SK-N-SH (cell line): ENCODE measurements around the gene SPACDR. TPM values are rescaled to one million over a fixed set of nuclear protein-coding genes. Genes with fewer than 3 reads are reported as not detected.

ENCODE experiments used
- CTCF ChIA-PET: fragments of 300-600, 350-600 bp; formaldehyde crosslinking; extraction: SDS; loops from one replicate; lab custom pipeline; 2021; lab: Yijun Ruan, JAX
- POLR2A ChIA-PET: fragments of 350-600 bp; sonication (Branson Sonifier 250); formaldehyde crosslinking; extraction: SDS; loops from one replicate; lab custom pipeline; 2020; ENCODE audit warnings: antibody characterized with exemption, inconsistent platforms; lab: Yijun Ruan, JAX
- DNase-seq: peaks from one replicate; pipeline ENCODE4 v3.0.0; 2012
- H2AFZ ChIP-seq: fragments of 200-600 bp; sonication (generic); 2 replicates; pipeline ENCODE4 v1.8.1; 2016; ENCODE audit warnings: antibody characterized with exemption, mild to moderate bottlenecking, low read depth
- H3F3A ChIP-seq: fragments of 200-600 bp; sonication (generic); replicated peaks from 2 replicates; pipeline ENCODE3; 2016; ENCODE audit warnings: antibody characterized with exemption, mild to moderate bottlenecking; ENCODE audit not compliant: insufficient read depth
- H3K27ac ChIP-seq, 2 experiments: fragments of 200-500 bp in 1 of 2; fragments of 200-600 bp in 1 of 2; sonication (Bioruptor generic) in 1 of 2; sonication (generic), shearing (Covaris generic) in 1 of 2; 2 replicates each; pipeline versions ENCODE4 v1.5.1 to v1.6.1; 2014 to 2016; ENCODE audit warnings: low read depth in 2 of 2, inconsistent platforms in 1 of 2, low read length in 1 of 2, mild to moderate bottlenecking in 1 of 2, mixed read lengths in 1 of 2
- H3K27me3 ChIP-seq: fragments of 200-600 bp; sonication (generic), shearing (Covaris generic); 2 replicates; pipeline ENCODE4 v1.6.1; 2016; ENCODE audit warnings: mixed run types; ENCODE audit not compliant: insufficient read depth
- H3K36me3 ChIP-seq, 2 experiments: fragments of 200-500 bp in 1 of 2; fragments of 200-600 bp in 1 of 2; sonication (Bioruptor generic) in 1 of 2; sonication (generic) in 1 of 2; replicated peaks in 1 of 2; 2 replicates each; pipeline versions ENCODE3 to v1.5.1; 2014 to 2016; ENCODE audit warnings: low read length in 1 of 2, mild to moderate bottlenecking in 1 of 2; ENCODE audit not compliant: insufficient read depth in 2 of 2, control insufficient read depth in 1 of 2
- H3K4me1 ChIP-seq, 2 experiments: fragments of 200-500 bp in 1 of 2; fragments of 200-600 bp in 1 of 2; sonication (Bioruptor generic) in 1 of 2; sonication (generic), shearing (Covaris generic) in 1 of 2; 2 replicates each; pipeline versions ENCODE4 v1.5.1 to v1.6.1; 2014 to 2016; ENCODE audit warnings: low read depth in 1 of 2, low read length in 1 of 2, mixed run types in 1 of 2; ENCODE audit not compliant: insufficient read depth in 2 of 2, control insufficient read depth in 1 of 2
- H3K4me2 ChIP-seq: fragments of 200-600 bp; sonication (generic), shearing (Covaris generic); 2 replicates; pipeline ENCODE4 v1.6.1; 2017; ENCODE audit warnings: mixed run types
- H3K4me3 ChIP-seq, 2 experiments: fragments of 200-500 bp in 1 of 2; fragments of 200-600 bp in 1 of 2; sonication (Bioruptor generic) in 1 of 2; sonication (generic), shearing (Covaris generic) in 1 of 2; 2 replicates each; pipeline versions ENCODE4 v1.5.1 to v1.8.1; 2014 to 2016; ENCODE audit warnings: low read depth in 2 of 2, inconsistent platforms in 1 of 2, low read length in 1 of 2, mild to moderate bottlenecking in 1 of 2, mixed read lengths in 1 of 2, moderate library complexity in 1 of 2
- H3K79me2 ChIP-seq: fragments of 200-600 bp; sonication (generic); 2 replicates; pipeline ENCODE4 v1.8.1; 2017; ENCODE audit warnings: mild to moderate bottlenecking; ENCODE audit not compliant: insufficient read depth
- H3K9ac ChIP-seq: fragments of 200-600 bp; sonication (generic); 2 replicates; pipeline ENCODE4 v1.6.1; 2017; ENCODE audit warnings: mixed run types
- H3K9me2 ChIP-seq: fragments of 200-600 bp; sonication (generic); 2 replicates; pipeline ENCODE4 v1.6.1; 2017; ENCODE audit warnings: mixed run types
- H3K9me3 ChIP-seq: fragments of 200-600 bp; sonication (generic); 2 replicates; pipeline ENCODE4 v1.6.1; 2017; ENCODE audit warnings: mixed run types, mild to moderate bottlenecking, moderate library complexity
- H4K20me1 ChIP-seq: fragments of 200-600 bp; sonication (generic); 2 replicates; pipeline ENCODE4 v1.6.1; 2017; ENCODE audit warnings: mild to moderate bottlenecking, mixed run types; ENCODE audit not compliant: insufficient read depth
- EP300 ChIP-seq, 2 experiments: IDR thresholded peaks; 2 replicates each; pipeline versions ENCODE4 v1.4.0 to v1.6.1; 2012; ENCODE audit warnings: borderline replicate concordance in 1 of 2, low read depth in 1 of 2, low read length in 1 of 2
- FOSL2 ChIP-seq: IDR thresholded peaks from 2 replicates; pipeline ENCODE4 v1.4.0; 2012; ENCODE audit warnings: low read depth, mild to moderate bottlenecking, moderate library complexity, borderline replicate concordance
- FOXJ3 ChIP-seq: sonication (generic); formaldehyde crosslinking; IDR thresholded peaks from 2 replicates; pipeline ENCODE4 v1.5.1; 2020; ENCODE audit warnings: mild to moderate bottlenecking, missing genetic modification reagents
- FOXM1 ChIP-seq: IDR thresholded peaks from 2 replicates; pipeline ENCODE4 v1.4.0; 2012; ENCODE audit warnings: low read depth, mild to moderate bottlenecking
- MXI1 ChIP-seq: IDR thresholded peaks from 2 replicates; pipeline ENCODE4 v1.6.1; 2012; ENCODE audit warnings: mild to moderate bottlenecking, low read depth, low read length, improper control_type of control experiment
- RAD21 ChIP-seq: IDR thresholded peaks from 2 replicates; pipeline ENCODE4 v1.6.1; 2012; ENCODE audit warnings: mild to moderate bottlenecking, low read length
- RCOR1 ChIP-seq: fragments of 150-350 bp; IDR thresholded peaks from 2 replicates; pipeline ENCODE4 v1.6.1; 2017; ENCODE audit warnings: antibody characterized with exemption, low read length
- SIN3A ChIP-seq: IDR thresholded peaks from 2 replicates; pipeline ENCODE4 v1.6.1; 2012; ENCODE audit warnings: low read depth, mild to moderate bottlenecking, low read length, moderate library complexity, borderline replicate concordance
- SMC3 ChIP-seq: IDR thresholded peaks from 2 replicates; pipeline ENCODE4 v1.6.1; 2012; ENCODE audit warnings: low read depth, low read length, improper control_type of control experiment
- TCF12 ChIP-seq: IDR thresholded peaks from 2 replicates; pipeline ENCODE4 v1.4.0; 2012
- YY1 ChIP-seq: IDR thresholded peaks from 2 replicates; pipeline ENCODE4 v1.4.0; 2012; ENCODE audit warnings: low read depth, mild to moderate bottlenecking
- WGBS: methylation state at CpG from one replicate; pipeline ENCODE4 v1.1.6; 2017; ENCODE audit warnings: low lambda C conversion rate; 5-methylcytosine and 5-hydroxymethylcytosine counted together
- polyA plus RNA-seq, 3 experiments: library from polyadenylated mRNA; depleted of rRNA; stranded (reverse); fragments of >200 nt; gene quantifications; 2 replicates each; pipeline ENCODE4 v1.2.3, GENCODE V29; 2012
- TF ChIP-seq, protein P1 (sequence below): IDR thresholded peaks from 2 replicates; pipeline ENCODE4; 2012
- TF ChIP-seq, protein P2 (sequence below): fragments of 200-600 bp; sonication (generic); IDR thresholded peaks from 2 replicates; pipeline ENCODE4 v1.6.1; 2017; ENCODE audit warnings: antibody characterized with exemption, mild to moderate bottlenecking, moderate library complexity
- TF ChIP-seq, protein P3 (sequence below): IDR thresholded peaks from 2 replicates; pipeline ENCODE4 v1.4.0; 2012; ENCODE audit warnings: low read depth
- TF ChIP-seq, protein P4 (sequence below): fragments of 150-350 bp; IDR thresholded peaks from 2 replicates; pipeline ENCODE4 v1.6.1; 2016; ENCODE audit warnings: mild to moderate bottlenecking, low read depth, low read length

SPACDR gene
- polyA plus RNA-seq, 1 of the 3 experiments (the other 2 are of a cell fraction): 1.5 TPM

DNA sequence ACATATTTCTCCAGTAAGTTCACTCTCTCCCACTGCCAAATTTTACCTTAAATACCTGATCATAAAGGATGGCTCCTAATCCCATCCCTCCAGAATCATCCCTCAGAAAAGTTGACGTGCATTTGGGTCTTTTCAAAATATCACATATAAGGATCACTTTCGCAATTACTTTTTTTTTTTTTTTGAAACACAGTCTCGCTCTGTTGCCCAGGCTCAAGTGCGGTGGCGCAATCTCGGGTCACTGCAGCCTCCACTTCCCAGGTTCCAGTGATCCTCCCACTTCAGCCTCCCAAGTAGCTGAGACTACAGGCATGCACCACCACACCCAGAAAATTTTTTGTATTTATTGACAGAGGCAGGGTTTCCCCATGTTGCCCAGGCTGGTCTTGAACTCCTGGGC, 53.0 kb downstream of the SPACDR start (continued):
- TF ChIP-seq, protein P1, sequence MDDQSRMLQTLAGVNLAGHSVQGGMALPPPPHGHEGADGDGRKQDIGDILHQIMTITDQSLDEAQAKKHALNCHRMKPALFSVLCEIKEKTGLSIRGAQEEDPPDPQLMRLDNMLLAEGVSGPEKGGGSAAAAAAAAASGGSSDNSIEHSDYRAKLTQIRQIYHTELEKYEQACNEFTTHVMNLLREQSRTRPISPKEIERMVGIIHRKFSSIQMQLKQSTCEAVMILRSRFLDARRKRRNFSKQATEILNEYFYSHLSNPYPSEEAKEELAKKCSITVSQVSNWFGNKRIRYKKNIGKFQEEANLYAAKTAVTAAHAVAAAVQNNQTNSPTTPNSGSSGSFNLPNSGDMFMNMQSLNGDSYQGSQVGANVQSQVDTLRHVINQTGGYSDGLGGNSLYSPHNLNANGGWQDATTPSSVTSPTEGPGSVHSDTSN: no peak
- TF ChIP-seq TCF12 (no peak), RCOR1 (no peak), FOXJ3 (CRISPR knock-in tag) (no peak), YY1 (no peak), MXI1 (no peak), FOXM1 (no peak), EP300 (IDR thresholded peaks at IDR 0.05; ENCODE audit: borderline replicate concordance in 1 of 2, low read depth in 1 of 2, low read length in 1 of 2) (no peak)
- TF ChIP-seq, protein P2, sequence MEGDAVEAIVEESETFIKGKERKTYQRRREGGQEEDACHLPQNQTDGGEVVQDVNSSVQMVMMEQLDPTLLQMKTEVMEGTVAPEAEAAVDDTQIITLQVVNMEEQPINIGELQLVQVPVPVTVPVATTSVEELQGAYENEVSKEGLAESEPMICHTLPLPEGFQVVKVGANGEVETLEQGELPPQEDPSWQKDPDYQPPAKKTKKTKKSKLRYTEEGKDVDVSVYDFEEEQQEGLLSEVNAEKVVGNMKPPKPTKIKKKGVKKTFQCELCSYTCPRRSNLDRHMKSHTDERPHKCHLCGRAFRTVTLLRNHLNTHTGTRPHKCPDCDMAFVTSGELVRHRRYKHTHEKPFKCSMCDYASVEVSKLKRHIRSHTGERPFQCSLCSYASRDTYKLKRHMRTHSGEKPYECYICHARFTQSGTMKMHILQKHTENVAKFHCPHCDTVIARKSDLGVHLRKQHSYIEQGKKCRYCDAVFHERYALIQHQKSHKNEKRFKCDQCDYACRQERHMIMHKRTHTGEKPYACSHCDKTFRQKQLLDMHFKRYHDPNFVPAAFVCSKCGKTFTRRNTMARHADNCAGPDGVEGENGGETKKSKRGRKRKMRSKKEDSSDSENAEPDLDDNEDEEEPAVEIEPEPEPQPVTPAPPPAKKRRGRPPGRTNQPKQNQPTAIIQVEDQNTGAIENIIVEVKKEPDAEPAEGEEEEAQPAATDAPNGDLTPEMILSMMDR: no peak
- TF ChIP-seq, protein P3, sequence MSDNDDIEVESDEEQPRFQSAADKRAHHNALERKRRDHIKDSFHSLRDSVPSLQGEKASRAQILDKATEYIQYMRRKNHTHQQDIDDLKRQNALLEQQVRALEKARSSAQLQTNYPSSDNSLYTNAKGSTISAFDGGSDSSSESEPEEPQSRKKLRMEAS: no peak

DNA sequence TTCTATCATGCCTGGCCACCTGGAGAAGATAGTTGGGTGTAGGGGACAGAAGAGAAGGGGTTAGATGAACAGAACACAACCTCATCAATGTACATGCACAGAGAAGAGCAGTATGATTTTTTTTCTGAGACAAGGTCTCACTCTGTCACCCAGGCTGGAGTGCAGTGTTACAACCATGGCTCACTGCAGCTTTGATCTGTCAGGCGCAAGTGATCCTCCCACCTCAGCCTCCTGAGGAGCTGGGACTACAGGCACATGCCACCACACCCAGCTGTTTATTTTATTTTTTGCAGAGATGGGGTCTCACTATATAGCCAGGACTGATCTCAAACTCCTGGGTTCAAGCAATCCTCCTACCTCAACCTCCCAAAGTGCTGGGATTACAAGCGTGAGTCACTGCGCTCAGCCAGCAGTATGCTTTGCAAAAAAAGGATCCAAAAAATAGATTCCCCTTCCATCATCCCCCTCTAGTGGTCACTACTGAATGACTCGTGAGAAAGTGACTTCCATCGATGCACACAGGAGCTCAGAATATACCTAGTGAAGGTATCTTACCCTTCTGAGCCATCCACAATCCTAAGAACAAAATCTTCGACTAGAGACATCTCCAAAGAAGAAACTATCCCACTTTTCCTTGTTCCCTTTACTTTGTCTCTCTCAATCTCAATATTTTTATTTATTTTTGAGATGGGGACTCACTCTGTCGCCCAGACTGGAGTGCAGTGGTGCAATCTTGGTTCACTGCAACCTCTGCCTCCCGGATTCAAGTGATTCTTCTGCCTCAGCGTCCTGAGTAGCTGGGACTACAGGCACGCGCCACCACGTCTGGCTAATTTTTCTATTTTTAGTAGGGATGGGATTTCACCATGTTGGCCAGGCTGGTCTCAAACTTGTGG, 56.5 kb downstream of the SPACDR start:
- no peaks in the 10 kb centered on the region for H3K36me3 ChIP-seq
- POLR2A ChIA-PET: interaction anchor here (1.6 kb wide), 1 partner anchor 21 kb away, joined by 6 read pairs; the partner anchor contains the start of gene ZCWPW1
- 42% methylated on average over 12 of the region's 12 CpGs for WGBS
- peak; percentile 75 for DNase-seq
- no peaks in the 10 kb centered on the region for H3K79me2 ChIP-seq
- H4K20me1 ChIP-seq: no peaks in the 10 kb centered on the region
- no peak overlapping the region for H3K9ac ChIP-seq
- H3K9me2 ChIP-seq: no peaks in the 10 kb centered on the region
- TF ChIP-seq, protein P4, sequence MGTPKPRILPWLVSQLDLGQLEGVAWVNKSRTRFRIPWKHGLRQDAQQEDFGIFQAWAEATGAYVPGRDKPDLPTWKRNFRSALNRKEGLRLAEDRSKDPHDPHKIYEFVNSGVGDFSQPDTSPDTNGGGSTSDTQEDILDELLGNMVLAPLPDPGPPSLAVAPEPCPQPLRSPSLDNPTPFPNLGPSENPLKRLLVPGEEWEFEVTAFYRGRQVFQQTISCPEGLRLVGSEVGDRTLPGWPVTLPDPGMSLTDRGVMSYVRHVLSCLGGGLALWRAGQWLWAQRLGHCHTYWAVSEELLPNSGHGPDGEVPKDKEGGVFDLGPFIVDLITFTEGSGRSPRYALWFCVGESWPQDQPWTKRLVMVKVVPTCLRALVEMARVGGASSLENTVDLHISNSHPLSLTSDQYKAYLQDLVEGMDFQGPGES: no peak
- TF ChIP-seq SIN3A: no peak
- TF ChIP-seq FOSL2: peak; percentile 49; the same call in 1 of the 2 replicates
- TF ChIP-seq SMC3: peak; percentile 70
- TF ChIP-seq RCOR1: no peak
- TF ChIP-seq, protein P1: no peak
- peak; percentile 81 for TF ChIP-seq RAD21
- TF ChIP-seq, protein P2: peak; percentile 90
- TF ChIP-seq, all 33 proteins: peak for 4
- Histone ChIP-seq H3F3A (no peaks in the 10 kb centered on the region), H2AFZ (no peak overlapping the region), H3K4me1 (no peaks in the 10 kb centered on the region), H3K9me3 (no peaks in the 10 kb centered on the region), H3K4me2 (no peak overlapping the region), H3K4me3 (no peak overlapping the region), H3K27me3 (no peaks in the 10 kb centered on the region), H3K27ac (no peak overlapping the region)
- CTCF ChIA-PET: interaction anchor here (0.6 to 4.5 kb wide), 36 partner anchors 8 to 445 kb away, joined by 3 to 68 read pairs (median 6); partner anchors contain the start of genes GAL3ST4, MEPCE, PILRA and SLC12A9
